IMR-90 (cell line): ENCODE measurements around the gene STPG4. TPM values are rescaled to one million over a fixed set of nuclear protein-coding genes. Genes with fewer than 3 reads are reported as not detected.

ENCODE experiments used
- ATAC-seq: fragments of 200-7000 bp; cut with Tn5 transposase; 2 replicates; pipeline ENCODE4 v1.9.1; 2020; ENCODE audit warnings: low read depth, mild to moderate bottlenecking, moderate library complexity
- BruUV-seq: library from RNA; stranded (reverse); fragments of 400-500 nt; replicated peaks from 2 replicates; lab custom pipeline; 2021; lab: Mats Ljungman, UMichigan
- CTCF ChIA-PET: fragments of 300-600 bp; formaldehyde crosslinking; extraction: SDS; loops from one replicate; lab custom pipeline; 2021; ENCODE audit warnings: antibody characterized with exemption; lab: Yijun Ruan, JAX
- POLR2A ChIA-PET: fragments of 300-600 bp; sonication (Branson Sonifier 250); formaldehyde crosslinking; loops from one replicate; lab custom pipeline; 2022; ENCODE audit warnings: antibody characterized with exemption; ENCODE audit not compliant: unreplicated experiment; lab: Charles Lee
- DNase-seq: peaks from one replicate; pipeline ENCODE4 v3.0.0; 2013
- H2AFZ ChIP-seq: replicated peaks from 2 replicates; pipeline ENCODE3; 2013; ENCODE audit warnings: low read length, mild to moderate bottlenecking; ENCODE audit not compliant: poor library complexity
- H2AK5ac ChIP-seq: 2 replicates; pipeline ENCODE4 v1.6.1; 2013; ENCODE audit warnings: low read depth, low read length, inconsistent platforms
- H2AK9ac ChIP-seq: replicated peaks from 2 replicates; pipeline ENCODE3; 2013; ENCODE audit warnings: mild to moderate bottlenecking, low read depth, low read length, moderate library complexity; ENCODE audit not compliant: poor library complexity
- H2BK120ac ChIP-seq: 2 replicates; pipeline ENCODE4 v1.6.1; 2013; ENCODE audit warnings: low read depth, low read length, inconsistent platforms
- H2BK15ac ChIP-seq: 3 replicates; pipeline ENCODE4 v1.6.1; 2013; ENCODE audit warnings: low read depth, low read length, inconsistent platforms
- H2BK20ac ChIP-seq: 2 replicates; pipeline ENCODE4 v1.6.1; 2013; ENCODE audit warnings: low read depth, mild to moderate bottlenecking, inconsistent platforms, low read length, moderate library complexity
- H2BK5ac ChIP-seq: 2 replicates; pipeline ENCODE4 v1.6.1; 2013; ENCODE audit warnings: mild to moderate bottlenecking, low read depth, low read length, inconsistent platforms; ENCODE audit not compliant: poor library complexity, severe bottlenecking
- H3K14ac ChIP-seq: replicated peaks from 2 replicates; pipeline ENCODE4 v1.6.1; 2013; ENCODE audit warnings: low read depth, low read length, inconsistent platforms
- H3K18ac ChIP-seq: 2 replicates; pipeline ENCODE4 v1.6.1; 2013; ENCODE audit warnings: low read depth, low read length, control low read depth
- H3K23ac ChIP-seq: 2 replicates; pipeline ENCODE4 v1.6.1; 2013; ENCODE audit warnings: low read depth, low read length, inconsistent platforms
- H3K27ac ChIP-seq: 2 replicates; pipeline ENCODE4 v1.5.1; 2013; ENCODE audit warnings: mild to moderate bottlenecking, control low read depth, low read length; ENCODE audit not compliant: insufficient read depth
- H3K27me3 ChIP-seq: 2 replicates; pipeline ENCODE4 v1.6.1; 2013; ENCODE audit warnings: low read length; ENCODE audit not compliant: control insufficient read depth, insufficient read depth
- H3K36me3 ChIP-seq: 2 replicates; pipeline ENCODE4 v1.6.1; 2013; ENCODE audit warnings: low read length, mixed read lengths; ENCODE audit not compliant: control insufficient read depth, insufficient read depth
- H3K4ac ChIP-seq: 2 replicates; pipeline ENCODE4 v1.6.1; 2013; ENCODE audit warnings: low read depth, low read length, inconsistent platforms
- H3K4me1 ChIP-seq: 2 replicates; pipeline ENCODE4 v1.6.1; 2013; ENCODE audit warnings: low read length, mixed read lengths; ENCODE audit not compliant: control insufficient read depth, insufficient read depth
- H3K4me2 ChIP-seq: 2 replicates; pipeline ENCODE4 v1.6.1; 2013; ENCODE audit warnings: low read depth, mild to moderate bottlenecking, control low read depth, low read length, moderate library complexity
- H3K4me3 ChIP-seq: 2 replicates; pipeline ENCODE4 v1.5.1; 2013; ENCODE audit warnings: low read depth, mild to moderate bottlenecking, control low read depth, low read length, moderate library complexity; ENCODE audit not compliant: insufficient read depth
- H3K56ac ChIP-seq: 2 replicates; pipeline ENCODE4 v1.6.1; 2013; ENCODE audit warnings: low read length, inconsistent platforms; ENCODE audit not compliant: insufficient read depth; ENCODE audit errors: extremely low read depth
- H3K79me1 ChIP-seq, 2 experiments: 2 replicates each; pipeline ENCODE4 v1.6.1; 2013; ENCODE audit warnings: low read length in 2 of 2, inconsistent platforms in 1 of 2, low read depth in 1 of 2
- H3K9ac ChIP-seq: 2 replicates; pipeline ENCODE4 v1.6.1; 2013; ENCODE audit warnings: low read depth, low read length, control low read depth
- H3K9me1 ChIP-seq: 2 replicates; pipeline ENCODE4 v1.6.1; 2013; ENCODE audit warnings: low read length, inconsistent platforms; ENCODE audit not compliant: insufficient read depth
- H3K9me3 ChIP-seq: 2 replicates; pipeline ENCODE4 v1.6.1; 2013; ENCODE audit warnings: low read length; ENCODE audit not compliant: control insufficient read depth, insufficient read depth
- H4K20me1 ChIP-seq: 2 replicates; pipeline ENCODE4 v1.6.1; 2013; ENCODE audit warnings: low read length, inconsistent platforms; ENCODE audit not compliant: insufficient read depth
- H4K5ac ChIP-seq: 2 replicates; pipeline ENCODE4 v1.6.1; 2013; ENCODE audit warnings: mild to moderate bottlenecking, low read depth, low read length, control low read depth
- H4K8ac ChIP-seq, 2 experiments: 2 replicates each; pipeline ENCODE4 v1.6.1; 2013; ENCODE audit warnings: low read depth in 2 of 2, low read length in 2 of 2, control low read depth in 1 of 2, inconsistent platforms in 1 of 2
- H4K91ac ChIP-seq: 2 replicates; pipeline ENCODE4 v1.6.1; 2013; ENCODE audit warnings: low read depth, low read length, inconsistent platforms; ENCODE audit not compliant: insufficient read depth
- CEBPB ChIP-seq: IDR thresholded peaks from 2 replicates; pipeline ENCODE4 v1.6.1; 2012; ENCODE audit warnings: low read depth, low read length, improper control_type of control experiment
- CHD1 ChIP-seq: IDR thresholded peaks from 2 replicates; pipeline ENCODE4 v1.6.1; 2012; ENCODE audit warnings: low read depth, low read length, improper control_type of control experiment
- CTCF ChIP-seq: conservative IDR thresholded peaks from 2 replicates; pipeline ENCODE4 v1.5.1; 2012; ENCODE audit warnings: mild to moderate bottlenecking, low read depth, low read length, improper control_type of control experiment
- MAFK ChIP-seq: IDR thresholded peaks from 2 replicates; pipeline ENCODE4 v1.6.1; 2012; ENCODE audit warnings: low read depth, low read length, improper control_type of control experiment
- MAZ ChIP-seq: IDR thresholded peaks from 2 replicates; pipeline ENCODE4 v1.6.1; 2012; ENCODE audit warnings: low read depth, mild to moderate bottlenecking, low read length, improper control_type of control experiment, moderate library complexity, borderline replicate concordance
- POLR2A ChIP-seq: IDR thresholded peaks from 2 replicates; pipeline ENCODE4 v1.6.1; 2012; ENCODE audit warnings: mild to moderate bottlenecking, low read depth, low read length
- RAD21 ChIP-seq: IDR thresholded peaks from 2 replicates; pipeline ENCODE4 v1.6.1; 2012; ENCODE audit warnings: low read length, improper control_type of control experiment
- RFX5 ChIP-seq: IDR thresholded peaks from 2 replicates; pipeline ENCODE4 v1.8.0; 2012; ENCODE audit warnings: low read depth, mild to moderate bottlenecking, low read length, moderate library complexity
- WGBS, 2 experiments: methylation state at CpG; one replicate each; pipeline versions ENCODE4 v1.1.5 to v1.1.7; 2013; ENCODE audit warnings: missing lambda C conversion rate in 2 of 2; ENCODE audit not compliant: insufficient read length in 1 of 2; ENCODE audit errors: extremely low coverage in 2 of 2; 5-methylcytosine and 5-hydroxymethylcytosine counted together
- dilution Hi-C: fragments of 300-500 bp; cut with HindIII; formaldehyde crosslinking; loops from one replicate; pipeline ENCODE4 v1.14.3; 2018; ENCODE audit warnings: low sequenced_read_pairs; ENCODE audit not compliant: unreplicated experiment
- in situ Hi-C: fragments of 300-500 bp; cut with MboI; formaldehyde crosslinking; loops from 3 replicates; pipeline ENCODE4 v1.14.3; 2019; ENCODE audit warnings: low sequenced_read_pairs, inconsistent platforms, mixed read lengths
- intact Hi-C: fragments of 100-400 bp; cut with micrococcal nuclease; formaldehyde crosslinking; loops from 2 replicates; pipeline ENCODE4 v1.10.0; 2022
- polyA plus RNA-seq, 3 experiments: library from polyadenylated mRNA; depleted of rRNA; stranded (reverse); fragments of >200 nt; gene quantifications; 2 replicates each; pipeline ENCODE4 v1.2.3, GENCODE V29; 2012; ENCODE audit warnings: low replicate concordance in 1 of 3
- total RNA-seq: library from RNA; depleted of rRNA; stranded (reverse); fragments of >200 nt; gene quantifications from 2 replicates; pipeline ENCODE4 v1.2.3, GENCODE V29; 2012

STPG4 gene
- total and polyA plus RNA-seq, 2 of the 4 experiments (the other 2 are of a cell fraction), result 0.12 to 0.18 TPM

- Histone ChIP-seq H3K9me3 (no peaks in the 10 kb centered on the region), H2AK5ac (no peak overlapping the region), H4K5ac (no peak overlapping the region), H4K20me1 (peaks cover 99% of the 10 kb centered on the region), H3K4me1 (peaks cover 10% of the 10 kb centered on the region), H3K4ac (no peak overlapping the region), H2AK9ac (no peak overlapping the region), H2BK20ac (no peak overlapping the region), H4K8ac (no peak overlapping the region), H3K4me3 (no peak overlapping the region), H3K56ac (no peak overlapping the region), H2BK15ac (no peak overlapping the region), H3K4me2 (no peak overlapping the region), H3K9me1 (no peaks in the 10 kb centered on the region; the same call in 1 of the 2 replicates), H3K27ac (no peak overlapping the region), H3K14ac (no peak overlapping the region), H4K91ac (no peak overlapping the region), H3K36me3 (peaks cover 41% of the 10 kb centered on the region), H2AFZ (no peak overlapping the region), H2BK120ac (no peak overlapping the region), H3K27me3 (no peaks in the 10 kb centered on the region), H2BK5ac (no peak overlapping the region), H3K23ac (no peak overlapping the region), H3K79me1 (peaks cover 0 to 18% of the 10 kb centered on the region in 2 experiments), H3K18ac (no peak overlapping the region), H3K9ac (no peak overlapping the region; the same call in 1 of the 2 replicates)
- ChIA-PET CTCF (no interaction called here), POLR2A (interaction anchor here (0.5 to 0.6 kb wide), 2 partner anchors 111 to 157 kb away, joined by 3 to 4 read pairs; no protein-coding TSS in a partner anchor)
- intact Hi-C loops (no loop called here), in situ Hi-C loops (no loop called here), dilution Hi-C loops (no loop called here)
- DNase-seq (no peak), ATAC-seq (no peak)
- no TSS peak for BruUV-seq
- no peak for TF ChIP-seq RFX5
- TF ChIP-seq RAD21, result no peak
- TF ChIP-seq CTCF, result no peak
- TF ChIP-seq CEBPB, result no peak
- no peak for TF ChIP-seq MAFK
- no peak for TF ChIP-seq POLR2A
- TF ChIP-seq MAZ, result no peak
- no peak for TF ChIP-seq CHD1
- 100% methylated on average over 2 of the region's 5 CpGs; no CpG with 5 or more reads in 1 of the 2 experiments for WGBS, 2 experiments
These were observed 12.0 kb upstream of the STPG4 start for GRCh38 chr2:47167149-47167548.
